Measurements from ENCODE around the gene TTC7B. TPM values are rescaled to one million over a fixed set of nuclear protein-coding genes. Genes with fewer than 3 reads are reported as not detected.

The TTC7B gene
- total RNA-seq, 4 donors from 2014 or later: 3.3 to 18.1 (median 10.0) TPM

DNA sequence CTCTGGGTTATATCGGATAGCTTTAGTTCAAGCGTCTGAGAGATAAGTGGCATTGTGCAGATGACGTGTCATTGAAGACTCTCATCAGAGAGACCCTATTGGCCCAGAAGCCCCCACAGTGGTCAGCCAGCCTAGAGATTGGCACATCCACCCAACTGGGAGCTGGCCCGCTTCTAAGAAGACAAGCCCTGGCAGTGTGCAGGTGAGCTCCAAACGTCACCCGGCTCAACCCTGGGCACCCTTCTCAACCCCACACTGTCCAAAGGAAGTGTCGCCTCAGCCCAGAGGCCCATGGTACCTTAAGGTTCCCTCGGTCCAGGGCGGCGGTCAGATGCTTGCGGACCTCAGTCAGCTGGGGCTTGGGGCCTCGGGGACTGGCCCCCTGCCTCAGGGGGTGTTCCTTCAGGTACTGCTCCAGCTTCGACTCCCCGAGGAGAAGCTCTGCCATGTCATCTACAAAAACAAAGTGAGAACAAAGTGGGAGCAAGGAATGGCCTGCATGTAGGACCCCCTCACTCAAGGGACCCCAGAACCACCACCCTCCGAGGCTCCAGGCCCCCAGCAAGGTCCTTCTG lies 30.3 kb downstream of the TTC7B start:
- Histone ChIP-seq H3K36me3 (peaks cover 0 to 42% (median 0%) of the 10 kb centered on the region in 3 donors), H3K4me1 (no peaks in the 10 kb centered on the region), H3K9me3 (no peaks in the 10 kb centered on the region), H3K4me3 (no peak overlapping the region), H3K27me3 (no peaks in the 10 kb centered on the region), H3K27ac (no peak overlapping the region)
- no peak for DNase-seq
- WGBS, 2 donors: 83 to 96% methylated on average over 2 to 3 of the region's 15 CpGs
- TF ChIP-seq POLR2A (IDR thresholded peaks at IDR 0.05): no peak
- TF ChIP-seq, protein P1, sequence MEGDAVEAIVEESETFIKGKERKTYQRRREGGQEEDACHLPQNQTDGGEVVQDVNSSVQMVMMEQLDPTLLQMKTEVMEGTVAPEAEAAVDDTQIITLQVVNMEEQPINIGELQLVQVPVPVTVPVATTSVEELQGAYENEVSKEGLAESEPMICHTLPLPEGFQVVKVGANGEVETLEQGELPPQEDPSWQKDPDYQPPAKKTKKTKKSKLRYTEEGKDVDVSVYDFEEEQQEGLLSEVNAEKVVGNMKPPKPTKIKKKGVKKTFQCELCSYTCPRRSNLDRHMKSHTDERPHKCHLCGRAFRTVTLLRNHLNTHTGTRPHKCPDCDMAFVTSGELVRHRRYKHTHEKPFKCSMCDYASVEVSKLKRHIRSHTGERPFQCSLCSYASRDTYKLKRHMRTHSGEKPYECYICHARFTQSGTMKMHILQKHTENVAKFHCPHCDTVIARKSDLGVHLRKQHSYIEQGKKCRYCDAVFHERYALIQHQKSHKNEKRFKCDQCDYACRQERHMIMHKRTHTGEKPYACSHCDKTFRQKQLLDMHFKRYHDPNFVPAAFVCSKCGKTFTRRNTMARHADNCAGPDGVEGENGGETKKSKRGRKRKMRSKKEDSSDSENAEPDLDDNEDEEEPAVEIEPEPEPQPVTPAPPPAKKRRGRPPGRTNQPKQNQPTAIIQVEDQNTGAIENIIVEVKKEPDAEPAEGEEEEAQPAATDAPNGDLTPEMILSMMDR (IDR thresholded peaks at IDR 0.05): no peak
- intact Hi-C loops (cut with DNase I): no loop called here

- no peak for TF ChIP-seq POLR2A (IDR thresholded peaks at IDR 0.05)
- TF ChIP-seq, protein P1 (IDR thresholded peaks at IDR 0.05): no peak
- H3K27ac ChIP-seq: no peak overlapping the region
- H3K4me1 ChIP-seq: no peaks in the 10 kb centered on the region
- intact Hi-C loops (cut with DNase I): no loop called here
- no peak for DNase-seq
- H3K4me3 ChIP-seq: no peak overlapping the region
- no peaks in the 10 kb centered on the region for H3K9me3 ChIP-seq
- H3K27me3 ChIP-seq: no peaks in the 10 kb centered on the region
- 62 to 63% methylated on average over 7 of the region's 7 CpGs for WGBS, 2 donors
- H3K36me3 ChIP-seq: peaks cover 0 to 47% (median 2%) of the 10 kb centered on the region in 3 donors
Observed at GRCh38 chr14:90785471-90785870, 30.8 kb downstream of the TTC7B start.

- intact Hi-C loops (cut with DNase I): no loop called here
- Histone ChIP-seq H3K27me3 (no peaks in the 10 kb centered on the region), H3K27ac (no peak overlapping the region), H3K36me3 (peaks cover 0 to 53% (median 5%) of the 10 kb centered on the region in 3 donors), H3K4me1 (no peaks in the 10 kb centered on the region), H3K9me3 (no peaks in the 10 kb centered on the region), H3K4me3 (no peak overlapping the region)
- no peak for DNase-seq
- TF ChIP-seq POLR2A (IDR thresholded peaks at IDR 0.05): no peak
- TF ChIP-seq, protein P1 (IDR thresholded peaks at IDR 0.05): no peak
- WGBS, 2 donors: 82 to 87% methylated on average over 7 to 8 of the region's 9 CpGs
Observed at GRCh38 chr14:90784621-90785270, 31.5 kb downstream of the TTC7B start.

GRCh38 chr14:90783344-90783743 lies 32.9 kb downstream of the TTC7B start:
- Histone ChIP-seq H3K27me3 (no peaks in the 10 kb centered on the region), H3K9me3 (no peaks in the 10 kb centered on the region), H3K27ac (no peak overlapping the region), H3K4me1 (no peaks in the 10 kb centered on the region), H3K4me3 (no peak overlapping the region), H3K36me3 (peaks cover 0 to 65% (median 5%) of the 10 kb centered on the region in 3 donors)
- 97 to 99% methylated on average over 6 of the region's 6 CpGs for WGBS, 2 donors
- intact Hi-C loops (cut with DNase I): no loop called here
- TF ChIP-seq POLR2A (IDR thresholded peaks at IDR 0.05): no peak
- TF ChIP-seq, protein P1 (IDR thresholded peaks at IDR 0.05): no peak
- DNase-seq: no peak

- 72 to 78% methylated on average over 4 of the region's 4 CpGs for WGBS, 2 donors
- Histone ChIP-seq H3K4me3 (no peak overlapping the region), H3K4me1 (no peaks in the 10 kb centered on the region), H3K36me3 (peaks cover 0 to 68% (median 5%) of the 10 kb centered on the region in 3 donors), H3K27me3 (no peaks in the 10 kb centered on the region), H3K9me3 (no peaks in the 10 kb centered on the region), H3K27ac (no peak overlapping the region)
- no peak for TF ChIP-seq POLR2A (IDR thresholded peaks at IDR 0.05)
- TF ChIP-seq, protein P1 (IDR thresholded peaks at IDR 0.05): no peak
- intact Hi-C loops (cut with DNase I): no loop called here
- DNase-seq: no peak
Observed at GRCh38 chr14:90782892-90783291, 33.3 kb downstream of the TTC7B start.

Measured in esophagus squamous epithelium (tissue), 5 donors.